B cell (primary cell): ENCODE results near the gene USP1. TPM values are rescaled to one million over a fixed set of nuclear protein-coding genes. Genes with fewer than 3 reads are reported as not detected.
A peak's percentile ranks its signal among the peaks of the same experiment; 100 is the strongest.

Experiments used
- ATAC-seq: fragments of 200-7000 bp; cut with Tn5 transposase; one replicate; pipeline ENCODE4 v1.10.0; 2021; ENCODE audit warnings: low read depth, mild to moderate bottlenecking, moderate number of reproducible peaks, moderate library complexity
- CTCF ChIA-PET: fragments of 350-600 bp; sonication (Branson Sonifier 250); formaldehyde crosslinking; loops from one replicate; lab custom pipeline; 2021; ENCODE audit warnings: antibody characterized with exemption, inconsistent platforms; lab: Charles Lee
- POLR2A ChIA-PET: fragments of 350-600 bp; sonication (Branson Sonifier 250); formaldehyde crosslinking; loops from one replicate; lab custom pipeline; 2021; ENCODE audit warnings: antibody characterized with exemption; lab: Charles Lee
- DNase-seq: peaks from one replicate; pipeline ENCODE4 v3.0.0; 2013
- H2AFZ ChIP-seq: 2 replicates; pipeline ENCODE4 v1.6.1; 2012; ENCODE audit warnings: mild to moderate bottlenecking, low read depth, low read length; ENCODE audit not compliant: insufficient read depth, poor library complexity, severe bottlenecking
- H3K27ac ChIP-seq, 2 donors: 1 replicate in 1 of 2; 2 replicates in 1 of 2; pipeline ENCODE4 v1.5.1; 2012 to 2013; ENCODE audit warnings: low read length in 2 of 2, mild to moderate bottlenecking in 2 of 2, moderate library complexity in 1 of 2
- H3K27me3 ChIP-seq, 4 experiments: fragments of 200-600 bp in 1 of 4; sonication (generic) in 1 of 4; replicated peaks in 1 of 4; 1 replicate in 2 of 4; 2 replicates in 2 of 4; pipeline versions ENCODE4 v1.6.1 to v1.7.0; 2013 to 2016; ENCODE audit warnings: low read length in 3 of 4, mild to moderate bottlenecking in 2 of 4, mixed read lengths in 1 of 4, moderate library complexity in 1 of 4; ENCODE audit not compliant: insufficient read depth in 4 of 4, control insufficient read depth in 3 of 4; ENCODE audit errors: control extremely low read depth in 1 of 4
- H3K36me3 ChIP-seq, 2 experiments: replicated peaks in 1 of 2; 1 replicate in 1 of 2; 2 replicates in 1 of 2; pipeline versions ENCODE4 v1.6.1 to v1.7.1; 2013; ENCODE audit warnings: low read length in 1 of 2; ENCODE audit not compliant: insufficient read depth in 2 of 2, control insufficient read depth in 1 of 2; ENCODE audit errors: control extremely low read depth in 1 of 2, extremely low read depth in 1 of 2
- H3K4me1 ChIP-seq, 2 donors: fragments of 200-600 bp in 1 of 2; sonication (generic) in 1 of 2; 1 replicate in 1 of 2; 2 replicates in 1 of 2; pipeline versions ENCODE4 v1.5.1 to v1.6.1; 2013 to 2017; ENCODE audit warnings: low read length in 2 of 2; ENCODE audit not compliant: control insufficient read depth in 2 of 2, insufficient read depth in 2 of 2
- H3K4me2 ChIP-seq: replicated peaks from 2 replicates; pipeline ENCODE3; 2012; ENCODE audit warnings: mild to moderate bottlenecking, low read depth, low read length; ENCODE audit not compliant: poor library complexity, severe bottlenecking
- H3K4me3 ChIP-seq, 5 experiments: fragments of 200-600 bp in 1 of 5; sonication (generic) in 1 of 5; 1 replicate in 3 of 5; 2 replicates in 2 of 5; pipeline versions ENCODE4 v1.5.1 to v1.7.0; 2011 to 2016; ENCODE audit warnings: low read length in 4 of 5, mild to moderate bottlenecking in 4 of 5, low read depth in 2 of 5, control low read depth in 1 of 5, moderate library complexity in 1 of 5; ENCODE audit not compliant: insufficient read depth in 1 of 5; ENCODE audit errors: control extremely low read depth in 1 of 5, extremely low read depth in 1 of 5
- H3K79me2 ChIP-seq: fragments of 200-600 bp; sonication (generic); one replicate; pipeline ENCODE4 v1.6.0; 2016; ENCODE audit warnings: low read length; ENCODE audit not compliant: control insufficient read depth, insufficient read depth
- H3K9ac ChIP-seq: fragments of 200-600 bp; sonication (generic); 2 replicates; pipeline ENCODE4 v1.6.1; 2017; ENCODE audit warnings: mild to moderate bottlenecking, low read length, moderate library complexity
- H3K9me3 ChIP-seq, 3 donors: one replicate each; pipeline versions ENCODE4 v1.6.1 to v1.7.1; 2013; ENCODE audit warnings: low read length in 2 of 3; ENCODE audit not compliant: control insufficient read depth in 2 of 3, insufficient read depth in 1 of 3; ENCODE audit errors: control extremely low read depth in 1 of 3
- H4K20me1 ChIP-seq: 2 replicates; pipeline ENCODE4 v1.6.0; 2012; ENCODE audit warnings: mild to moderate bottlenecking, low read length; ENCODE audit not compliant: insufficient read depth, control insufficient read depth, poor library complexity, severe bottlenecking
- H3K27ac Mint-ChIP-seq: one replicate; pipeline ENCODE4 v1.8.0; 2021; ENCODE audit warnings: mixed read lengths
- H3K27me3 Mint-ChIP-seq: one replicate; pipeline ENCODE4 v1.8.0; 2021; ENCODE audit warnings: mixed read lengths
- H3K4me1 Mint-ChIP-seq: one replicate; pipeline ENCODE4 v1.8.0; 2021; ENCODE audit warnings: mixed read lengths
- H3K4me3 Mint-ChIP-seq: one replicate; pipeline ENCODE4 v1.8.0; 2021; ENCODE audit warnings: mixed read lengths
- H3K9me3 Mint-ChIP-seq: one replicate; pipeline ENCODE4 v1.8.0; 2022; ENCODE audit warnings: mixed read lengths; ENCODE audit not compliant: insufficient read depth
- EZH2 ChIP-seq: IDR thresholded peaks from 2 replicates; pipeline ENCODE4 v1.6.1; 2012; ENCODE audit warnings: borderline replicate concordance, low read depth, mild to moderate bottlenecking, moderate library complexity, low read length; ENCODE audit not compliant: insufficient read depth, poor library complexity, severe bottlenecking
- WGBS: methylation state at CpG from one replicate; pipeline ENCODE4 v1.1.5; 2013; ENCODE audit warnings: missing lambda C conversion rate; ENCODE audit not compliant: insufficient coverage; 5-methylcytosine and 5-hydroxymethylcytosine counted together
- intact Hi-C: fragments of 100-400 bp; cut with micrococcal nuclease; formaldehyde crosslinking; loops from one replicate; pipeline ENCODE4 v1.10.0; 2022
- polyA plus RNA-seq: library from polyadenylated mRNA; depleted of rRNA; stranded (reverse); fragments of >200 nt; gene quantifications from 2 replicates; pipeline ENCODE4 v1.2.3, GENCODE V29; 2012
- total RNA-seq, 2 donors: library from RNA; stranded (reverse); fragments of 120-200 nt in 1 of 2; gene quantifications; 1 replicate in 1 of 2; 2 replicates in 1 of 2; pipeline versions ENCODE4 v1.2.3 to v1.2.4, GENCODE V29; 2013 to 2022
- TF ChIP-seq, protein P1 (sequence below): fragments of 200-600 bp; IDR thresholded peaks from one replicate; pipeline ENCODE4 v1.8.0; 2022; ENCODE audit warnings: antibody characterized with exemption, mild to moderate bottlenecking

The USP1 gene
- total and polyA plus RNA-seq, 2 donors (not counting 1 experiment from before 2014, with no cell fraction given), result 6.1 to 32.7 TPM

DNA sequence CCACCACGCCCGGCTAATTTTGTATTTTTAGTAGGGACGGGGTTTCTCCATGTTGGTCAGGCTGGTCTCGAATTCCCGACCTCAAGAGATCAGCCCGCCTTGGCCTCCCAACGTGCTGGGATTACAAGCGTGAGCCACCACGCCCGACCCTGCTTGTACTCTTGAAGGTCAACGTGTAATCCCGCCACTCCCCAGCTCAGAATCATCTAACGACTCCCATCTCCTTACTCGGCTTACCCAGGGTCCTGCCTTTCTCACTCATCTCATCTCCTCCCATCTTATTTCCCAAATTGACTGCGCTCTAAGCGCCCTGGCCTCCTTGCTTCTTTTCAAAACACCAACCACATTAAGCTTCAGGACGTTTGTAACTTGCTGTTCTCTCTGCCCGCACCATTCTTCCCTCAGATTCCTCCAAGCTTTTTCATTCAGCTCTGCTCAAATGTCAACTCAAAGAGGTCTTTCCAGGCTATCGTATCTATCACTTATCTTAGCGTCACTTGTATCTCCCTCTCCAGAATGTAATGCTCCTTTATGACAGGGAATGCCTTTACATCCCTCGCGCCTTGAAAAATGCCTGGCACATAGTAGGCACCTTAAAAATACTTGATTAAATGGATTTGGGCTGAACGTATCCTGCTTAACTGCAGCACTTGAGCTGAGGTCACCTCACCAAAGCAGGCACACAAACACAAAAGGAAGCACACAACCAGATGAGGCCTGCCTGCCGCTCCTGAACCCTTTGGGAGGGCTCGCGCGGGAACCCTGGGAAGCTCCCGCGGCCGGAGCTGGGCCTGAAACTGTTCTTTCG lies 1.4 kb upstream of the USP1 start:
- CTCF ChIA-PET, result interaction anchor here (1.0 to 1.4 kb wide), 4 partner anchors 14 to 365 kb away, joined by 3 to 5 read pairs (median 3); no protein-coding TSS in a partner anchor
- intact Hi-C loops, result loop anchor here (1.0 to 5.0 kb wide), 6 partner anchors 252 to 1358 kb away; partner anchors contain the start of genes ATG4C, DOCK7, PATJ and PGM1
- no peak for ATAC-seq

More for the DNA sequence above, 1.4 kb upstream of the USP1 start:
- TF ChIP-seq, protein P1, sequence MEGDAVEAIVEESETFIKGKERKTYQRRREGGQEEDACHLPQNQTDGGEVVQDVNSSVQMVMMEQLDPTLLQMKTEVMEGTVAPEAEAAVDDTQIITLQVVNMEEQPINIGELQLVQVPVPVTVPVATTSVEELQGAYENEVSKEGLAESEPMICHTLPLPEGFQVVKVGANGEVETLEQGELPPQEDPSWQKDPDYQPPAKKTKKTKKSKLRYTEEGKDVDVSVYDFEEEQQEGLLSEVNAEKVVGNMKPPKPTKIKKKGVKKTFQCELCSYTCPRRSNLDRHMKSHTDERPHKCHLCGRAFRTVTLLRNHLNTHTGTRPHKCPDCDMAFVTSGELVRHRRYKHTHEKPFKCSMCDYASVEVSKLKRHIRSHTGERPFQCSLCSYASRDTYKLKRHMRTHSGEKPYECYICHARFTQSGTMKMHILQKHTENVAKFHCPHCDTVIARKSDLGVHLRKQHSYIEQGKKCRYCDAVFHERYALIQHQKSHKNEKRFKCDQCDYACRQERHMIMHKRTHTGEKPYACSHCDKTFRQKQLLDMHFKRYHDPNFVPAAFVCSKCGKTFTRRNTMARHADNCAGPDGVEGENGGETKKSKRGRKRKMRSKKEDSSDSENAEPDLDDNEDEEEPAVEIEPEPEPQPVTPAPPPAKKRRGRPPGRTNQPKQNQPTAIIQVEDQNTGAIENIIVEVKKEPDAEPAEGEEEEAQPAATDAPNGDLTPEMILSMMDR, result no peak
- TF ChIP-seq EZH2, result no peak
- no peaks in the 10 kb centered on the region for H3K27me3 ChIP-seq
- no peak for DNase-seq
- no peaks in the 10 kb centered on the region for H3K36me3 ChIP-seq
- H3K27ac Mint-ChIP-seq, result peak overlapping the region; percentile 100
- 52% methylated on average over 31 of the region's 31 CpGs for WGBS
- peak overlapping the region; percentile 91 for H3K4me2 ChIP-seq
- H2AFZ ChIP-seq, result peak overlapping the region; percentile 96
- H3K4me1 ChIP-seq, result peaks cover 20 to 24% of the 10 kb centered on the region in 2 donors
- peaks cover 7% of the 10 kb centered on the region for H4K20me1 ChIP-seq
- H3K27ac ChIP-seq, result peak overlapping the region; percentile 97
- H3K79me2 ChIP-seq, result peaks cover 28% of the 10 kb centered on the region
- POLR2A ChIA-PET, result no interaction called here
- H3K9me3 Mint-ChIP-seq, result no peaks in the 10 kb centered on the region
- H3K27me3 Mint-ChIP-seq, result no peaks in the 10 kb centered on the region
- no peaks in the 10 kb centered on the region for H3K9me3 ChIP-seq
- peaks cover 40% of the 10 kb centered on the region for H3K4me1 Mint-ChIP-seq
- H3K4me3 Mint-ChIP-seq, result peak overlapping the region; percentile 98
- peak overlapping the region; percentile 63 to 98 (median 97) for H3K4me3 ChIP-seq
- H3K9ac ChIP-seq, result peak overlapping the region; percentile 95
